Kasumi-1 (cell line): Measurements from ENCODE around the gene IGSF9B.

Source experiments
- DNase-seq, 2 experiments: peaks; one replicate each; lab custom pipeline; 2025; lab: John Stamatoyannopoulos, UW

IGSF9B gene

DNA sequence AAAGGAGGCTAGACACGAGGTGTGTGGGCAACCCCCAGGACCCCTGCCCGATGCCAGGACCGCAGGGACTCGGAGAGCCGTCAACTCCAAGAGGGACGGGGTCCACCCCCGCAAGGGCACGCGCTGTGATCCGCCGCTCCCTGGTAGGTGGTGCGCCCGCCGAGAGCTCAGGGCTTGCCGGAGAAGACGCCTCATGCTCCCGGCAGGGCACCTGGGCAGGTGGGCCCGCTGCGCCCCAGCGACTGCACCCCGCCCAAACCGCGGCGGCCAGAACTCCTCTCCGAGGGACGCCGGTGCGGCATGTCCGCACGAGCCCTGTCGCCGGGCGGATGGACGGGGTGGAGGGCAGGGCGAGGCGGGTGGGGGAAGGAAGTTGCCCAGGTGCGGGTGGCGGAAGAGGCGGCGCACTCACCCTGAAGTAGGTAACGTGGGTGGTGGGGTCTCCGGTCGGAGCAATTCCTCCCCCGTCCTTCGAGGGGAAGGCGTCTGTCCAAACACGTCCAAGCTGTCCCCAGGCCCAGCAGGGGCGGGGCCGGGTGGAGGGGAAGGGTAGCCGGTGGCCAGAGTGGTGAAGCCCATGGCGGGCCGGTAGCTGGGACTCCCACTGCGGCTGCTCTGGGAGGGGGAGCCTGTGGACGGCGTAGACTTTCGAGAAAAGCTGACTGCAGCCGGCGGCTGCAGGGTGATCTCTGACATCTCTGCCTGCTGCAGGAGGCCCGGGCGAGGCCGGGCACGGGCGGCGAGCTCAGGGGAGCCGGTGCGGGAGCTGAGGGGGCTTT, 37.2 kb downstream of the IGSF9B start:
- no peak for DNase-seq

DNA sequence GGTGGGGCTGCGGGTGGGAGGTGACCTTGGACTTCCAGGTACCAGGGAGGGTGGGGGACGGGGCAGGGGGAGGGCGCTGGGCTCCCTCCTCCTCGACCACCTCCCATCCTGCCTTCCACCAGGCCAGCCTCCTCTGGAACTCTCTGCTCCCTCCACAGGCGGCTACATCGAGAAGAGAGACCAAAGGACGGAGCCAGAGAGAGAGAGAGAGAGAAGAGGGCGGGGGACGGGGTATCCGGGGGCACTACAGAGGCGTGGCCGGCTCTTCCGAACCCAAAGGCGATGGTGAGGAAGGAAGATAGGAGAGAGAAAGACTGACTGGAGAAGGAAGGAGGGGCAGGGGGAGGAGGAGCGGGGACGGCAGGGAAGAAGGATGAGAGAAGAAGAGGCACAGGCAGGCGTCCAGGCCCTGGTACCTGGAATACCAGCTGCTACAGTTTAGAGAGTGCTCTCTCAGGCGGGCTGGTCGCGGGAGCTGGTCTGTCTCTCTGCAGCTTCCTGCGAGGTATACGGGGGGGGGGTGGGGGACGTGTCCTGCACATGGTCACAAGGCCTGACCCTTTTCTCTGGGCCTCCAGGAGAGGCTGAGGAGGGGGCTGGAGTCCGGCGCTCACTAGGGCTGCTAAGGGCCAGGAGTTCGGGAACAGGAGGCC, 38.0 kb downstream of the IGSF9B start:
- no peak for DNase-seq

DNA sequence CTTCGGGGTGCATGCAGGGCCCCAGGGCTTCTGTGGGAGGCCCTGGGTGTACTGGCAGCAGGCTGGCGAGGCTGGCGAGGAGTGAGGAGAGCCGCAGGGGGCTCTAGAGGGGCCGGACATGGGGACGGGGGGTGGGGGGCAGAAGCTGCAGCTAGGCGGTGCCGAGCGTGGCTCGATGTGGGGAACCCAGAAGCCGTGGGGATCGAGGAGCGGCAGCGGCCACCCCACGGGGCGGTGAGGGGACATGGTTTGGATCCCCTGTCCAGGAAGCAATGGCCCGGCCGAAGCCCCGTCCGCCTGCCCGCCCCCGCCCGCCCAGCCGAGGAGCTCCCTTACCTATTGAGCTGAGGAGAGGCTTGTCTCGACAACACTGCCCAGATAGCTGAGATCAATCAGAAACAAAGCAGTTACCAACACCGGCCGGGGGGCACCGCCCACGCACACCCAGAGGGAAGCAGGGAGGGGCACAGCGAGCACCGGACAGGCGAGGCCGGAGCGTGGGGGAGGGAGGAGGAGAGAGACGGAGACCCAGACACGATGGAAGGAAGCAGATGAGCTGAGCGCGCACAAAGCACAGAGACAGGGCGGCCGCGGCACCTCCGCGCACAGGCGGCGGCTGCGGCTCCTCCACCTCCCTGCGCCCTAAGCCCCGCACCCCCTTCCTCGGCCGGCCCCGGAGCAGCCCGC, 38.7 kb downstream of the IGSF9B start:
- DNase-seq = no peak

DNA sequence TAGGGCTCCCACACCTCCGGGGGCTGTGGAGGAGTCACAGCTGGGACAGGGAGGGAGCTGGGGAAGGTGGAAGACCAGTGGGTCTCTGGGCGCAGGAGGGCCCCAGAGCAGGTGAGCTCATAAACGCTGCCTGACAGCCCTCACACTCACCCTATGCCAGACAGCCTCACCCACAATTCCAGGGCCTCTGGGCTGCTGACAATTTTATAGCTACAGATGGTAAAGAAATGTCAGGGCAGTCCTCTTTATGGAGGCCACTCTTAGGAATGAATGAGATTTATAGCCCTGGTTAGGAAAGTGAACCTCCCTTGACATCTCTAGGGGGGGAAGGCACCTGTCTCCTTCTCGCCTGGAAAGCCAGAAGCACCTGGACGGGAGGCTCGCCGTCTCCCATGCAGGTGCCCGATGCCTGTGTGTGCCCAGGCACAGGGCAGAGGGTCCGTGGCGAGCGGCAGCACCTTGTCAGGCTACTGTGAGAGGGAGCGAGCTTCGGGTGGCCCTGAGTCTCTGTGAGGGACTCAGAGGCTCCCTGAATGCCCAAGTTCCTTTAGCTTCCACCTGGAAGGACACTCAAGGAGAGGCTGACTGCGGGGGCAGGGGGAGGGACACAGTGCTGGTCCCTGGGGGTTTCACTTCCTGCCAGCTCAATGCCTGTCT, 39.9 kb downstream of the IGSF9B start:
- DNase-seq = no peak

DNA sequence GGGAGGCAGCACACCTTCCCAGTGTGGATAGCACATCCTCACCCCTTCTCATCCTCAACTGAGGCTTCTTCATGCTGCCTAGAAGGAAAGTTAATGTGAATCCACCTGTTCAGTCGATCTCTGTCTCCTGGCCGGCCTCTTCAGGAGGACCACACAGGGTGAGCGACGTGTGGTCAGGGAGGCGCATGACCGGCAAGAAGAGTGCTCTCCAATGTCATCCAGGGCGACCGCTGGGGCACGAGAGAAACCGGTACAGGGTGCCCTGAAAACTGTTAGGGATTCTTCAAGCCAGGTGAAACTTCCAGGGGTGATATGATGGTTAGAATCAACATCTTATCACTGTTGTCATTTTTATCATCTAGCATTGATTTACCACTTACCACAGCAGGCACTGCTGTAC, 43.0 kb downstream of the IGSF9B start:
- DNase-seq = no peak

DNA sequence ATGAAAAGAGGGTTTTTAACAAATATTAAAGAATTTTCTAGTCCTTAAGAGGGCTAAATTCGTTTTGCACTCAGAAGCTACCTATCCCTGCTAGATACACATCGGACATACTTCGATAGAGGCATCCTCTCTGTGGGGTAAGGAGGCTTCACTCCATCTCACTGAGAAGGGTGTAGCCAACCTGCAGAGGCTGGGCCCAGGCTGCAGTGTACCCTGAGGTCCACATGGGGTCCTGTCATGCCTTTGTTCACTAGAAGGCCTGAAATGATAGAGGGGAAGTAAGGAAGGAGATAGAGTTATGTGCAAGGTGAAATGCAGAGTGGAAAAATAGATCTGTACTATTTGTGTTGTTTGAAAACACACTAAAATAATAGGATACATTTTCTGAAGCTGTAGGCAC, 45.6 kb downstream of the IGSF9B start:
- peak in 1 of 2 experiments; percentile 3 for DNase-seq

DNA sequence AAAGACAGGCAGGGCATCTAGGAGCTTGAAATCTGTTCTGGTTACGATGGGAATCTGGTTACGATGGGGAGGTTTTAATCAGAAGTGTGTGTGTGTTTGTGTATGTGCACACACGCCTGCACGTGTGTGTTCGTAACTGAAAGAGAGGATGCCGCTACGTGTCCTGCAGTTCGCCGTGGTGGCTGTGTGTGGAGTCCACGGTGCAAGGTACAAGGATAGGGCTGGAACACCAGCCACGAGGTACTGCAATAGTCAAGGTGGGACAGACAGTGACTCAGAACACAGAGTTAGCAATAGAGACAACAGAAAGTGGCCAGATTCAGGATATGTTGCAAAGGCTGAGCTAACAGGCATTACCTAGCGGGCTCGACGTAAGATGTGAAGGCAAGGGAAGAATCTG, 46.7 kb downstream of the IGSF9B start:
- DNase-seq = no peak

DNA sequence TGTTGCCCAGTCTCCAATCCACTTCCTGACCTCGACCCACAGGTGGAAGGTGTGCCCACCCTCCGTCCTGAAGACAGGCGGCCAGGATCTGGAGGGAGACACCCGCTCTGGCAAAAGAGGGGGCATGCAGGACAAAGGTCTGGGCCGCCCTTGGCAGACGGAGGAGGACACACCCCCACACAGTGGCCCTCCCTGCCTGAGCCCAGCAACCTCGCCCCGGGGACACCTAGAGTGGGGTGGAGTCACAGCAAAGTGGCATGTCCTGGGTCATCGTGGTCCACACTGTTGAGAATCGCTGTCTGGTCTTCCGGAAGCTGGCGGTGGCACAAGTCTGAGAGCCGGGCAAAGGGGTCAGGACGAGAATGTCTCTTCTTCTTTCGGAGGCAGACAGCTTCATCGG, 47.9 kb downstream of the IGSF9B start:
- no peak for DNase-seq

DNA sequence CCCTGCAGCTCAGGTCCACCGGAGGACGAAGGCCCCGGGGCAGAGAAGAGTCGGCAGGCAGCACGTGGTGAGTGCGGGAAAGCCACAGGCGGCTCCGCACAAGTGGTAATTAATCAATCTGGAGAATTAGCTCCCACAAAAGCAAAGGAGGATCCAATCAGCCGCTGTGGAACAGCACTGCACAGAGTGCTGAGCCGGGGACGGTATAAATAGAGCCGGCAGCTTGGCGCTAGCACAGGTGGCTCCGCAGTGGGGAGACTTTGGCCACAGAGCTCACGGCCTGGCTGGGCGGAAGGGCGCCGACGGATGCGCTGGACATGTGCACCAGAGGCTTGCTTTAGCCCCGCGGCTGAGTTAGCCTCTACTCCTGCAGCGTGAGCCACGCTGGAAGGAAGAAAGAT, 48.9 kb downstream of the IGSF9B start:
- no peak for DNase-seq

DNA sequence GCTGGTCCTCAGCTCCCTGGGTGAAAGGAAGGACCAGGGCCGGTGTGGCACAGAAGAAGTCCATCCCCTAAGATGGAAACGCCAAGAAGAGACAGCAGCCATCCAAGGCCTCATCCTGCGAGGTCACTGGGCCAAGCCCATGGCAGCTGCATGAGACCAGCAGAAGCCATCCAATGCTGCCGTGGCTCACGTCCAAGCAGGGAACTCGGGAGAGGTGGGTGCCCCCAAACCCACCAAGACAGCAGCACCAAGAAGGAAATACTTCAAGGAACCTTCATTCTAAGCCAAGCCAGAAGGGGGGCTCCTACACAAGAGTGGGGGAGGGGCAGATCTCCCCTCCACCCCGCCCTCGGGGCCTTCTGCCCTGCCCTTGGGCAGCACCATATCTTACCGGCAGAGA, 49.6 kb downstream of the IGSF9B start:
- DNase-seq = no peak

DNA sequence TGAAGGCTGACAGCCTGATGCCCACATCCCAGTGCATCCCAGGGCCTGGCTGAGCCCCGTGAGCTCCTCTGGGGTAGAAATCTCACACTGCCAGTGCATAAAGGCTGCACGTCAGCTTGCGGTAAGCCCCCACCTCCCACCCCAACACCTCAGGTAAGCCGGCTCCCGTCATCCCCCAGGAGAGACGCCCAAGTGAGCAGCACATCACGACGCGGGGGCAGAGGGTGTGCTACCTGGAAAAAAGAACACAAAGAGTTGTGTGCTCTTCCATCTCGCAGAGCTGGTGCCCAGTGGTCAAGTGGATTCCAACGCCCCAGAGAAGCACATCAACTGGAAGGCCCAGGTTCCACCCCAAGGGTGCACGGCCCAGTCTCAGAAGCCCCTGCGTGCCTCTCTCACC, 50.0 kb downstream of the IGSF9B start:
- DNase-seq = no peak

DNA sequence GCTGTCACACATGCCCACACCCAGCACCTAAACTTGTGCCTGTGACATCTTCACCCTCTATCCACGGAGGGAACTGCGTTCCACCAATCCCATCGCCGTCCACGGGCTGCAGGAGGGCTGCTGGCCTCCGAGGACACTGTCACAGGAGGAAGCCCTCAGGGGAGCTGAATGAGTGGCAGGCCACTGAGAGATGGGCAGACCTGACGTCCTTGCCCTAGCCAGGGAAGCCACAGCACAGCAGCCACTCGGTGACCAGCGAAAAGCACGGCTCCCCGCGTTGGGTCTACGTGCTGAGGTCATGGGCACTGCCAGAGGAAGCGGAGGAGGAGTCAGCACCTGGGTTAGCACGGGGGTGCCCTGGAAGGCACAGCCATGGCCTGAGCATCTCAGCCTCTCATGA, 50.5 kb downstream of the IGSF9B start:
- DNase-seq = no peak

DNA sequence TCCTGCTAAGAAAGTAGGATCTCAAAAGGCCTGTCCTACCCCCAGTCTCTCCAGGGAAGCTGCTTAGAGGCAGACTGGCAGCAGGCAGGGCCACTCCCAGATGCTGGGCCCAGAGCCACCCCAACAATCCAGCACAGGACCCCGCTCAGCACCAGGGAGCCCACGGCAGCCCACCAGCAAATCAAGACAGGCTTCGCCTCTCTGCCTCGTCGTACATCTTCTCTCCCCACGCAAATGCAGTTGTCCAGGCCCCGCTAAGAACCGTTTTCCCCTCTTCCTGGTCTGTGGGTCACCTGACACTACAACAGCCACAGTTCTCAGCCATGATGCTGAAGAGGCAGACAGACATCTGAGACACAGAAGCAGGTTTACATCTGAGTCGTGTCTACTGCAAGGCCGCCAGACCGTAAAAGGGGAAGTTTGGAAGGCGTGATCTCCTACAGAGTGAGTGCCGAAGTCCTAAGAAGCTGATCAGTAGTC, 51.1 kb downstream of the IGSF9B start:
- no peak for DNase-seq

DNA sequence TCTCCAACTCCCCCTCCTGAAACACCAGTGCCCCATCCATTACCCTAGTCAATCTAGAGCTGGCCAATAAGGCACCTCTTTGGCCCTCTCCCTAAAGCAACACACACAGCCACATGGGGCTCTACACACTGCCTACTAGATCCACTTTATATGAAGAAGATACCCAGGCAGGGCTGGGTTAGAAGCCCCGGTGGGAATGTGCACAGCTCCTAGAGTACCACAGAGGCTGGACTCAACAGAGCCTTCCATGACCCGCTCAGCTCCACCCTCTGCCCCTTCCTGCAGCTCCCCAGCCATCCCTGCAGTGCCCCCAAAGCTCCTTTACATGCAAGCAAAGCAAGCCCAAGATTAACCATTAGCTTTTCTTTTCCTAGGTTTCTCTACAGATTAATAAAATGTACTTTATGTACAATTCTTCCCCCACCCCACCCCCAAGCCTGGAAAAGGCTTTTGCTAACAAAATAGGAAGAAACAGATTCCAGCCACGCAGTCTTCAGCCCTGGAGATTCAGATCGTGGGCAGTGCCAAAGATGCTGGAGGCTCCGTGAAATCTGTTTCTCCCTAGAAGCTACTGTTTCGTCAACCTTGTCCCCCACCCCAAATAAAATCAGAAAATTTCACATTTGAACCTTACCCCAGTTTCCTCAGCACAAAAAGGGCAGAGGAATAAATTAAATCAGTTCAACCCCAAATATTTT, 51.8 kb downstream of the IGSF9B start:
- no peak for DNase-seq

DNA sequence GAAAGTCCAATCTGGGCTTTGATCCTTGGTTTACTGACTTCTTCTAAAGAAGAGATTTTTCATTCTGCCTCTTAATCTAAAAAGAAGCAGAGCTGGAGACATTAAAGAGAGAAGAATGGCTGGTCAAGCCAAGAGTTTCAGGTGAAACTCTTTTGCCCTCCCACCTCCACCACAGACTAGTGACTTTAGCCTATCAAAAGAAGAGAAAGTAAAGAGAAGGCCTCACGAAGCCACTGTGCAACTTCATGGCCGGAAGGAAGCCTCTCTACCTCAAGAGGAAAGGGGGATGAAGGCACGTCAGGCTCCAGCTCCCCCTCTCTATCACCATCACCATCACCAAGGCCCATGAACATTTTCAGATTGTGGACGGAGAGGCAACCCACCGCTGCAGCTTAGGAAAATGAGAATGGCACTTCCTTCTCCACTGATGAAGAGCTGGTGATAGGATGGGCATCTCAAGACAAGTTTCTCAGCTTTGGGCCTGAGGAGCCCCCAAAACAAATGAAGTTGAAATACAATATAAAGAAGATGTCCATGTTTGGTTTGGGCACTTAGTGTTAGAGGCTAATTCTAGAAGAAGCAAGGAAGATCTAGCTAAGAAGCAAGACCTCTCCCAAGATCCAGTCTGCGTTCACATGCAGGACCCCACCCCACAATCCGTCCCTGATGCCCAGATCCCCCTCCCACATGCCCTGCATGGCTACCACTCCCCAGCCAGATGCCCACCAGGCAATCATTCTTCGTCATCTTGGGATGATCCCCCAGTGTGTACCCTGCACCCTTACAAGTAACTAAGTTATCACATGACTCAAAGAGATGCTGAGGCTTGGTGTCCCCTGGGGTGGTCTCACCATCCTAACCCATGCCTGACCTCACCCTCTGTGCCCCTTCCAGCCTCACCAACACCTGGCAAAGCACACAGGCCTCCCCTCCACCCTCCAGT, 52.6 kb downstream of the IGSF9B start:
- no peak for DNase-seq

DNA sequence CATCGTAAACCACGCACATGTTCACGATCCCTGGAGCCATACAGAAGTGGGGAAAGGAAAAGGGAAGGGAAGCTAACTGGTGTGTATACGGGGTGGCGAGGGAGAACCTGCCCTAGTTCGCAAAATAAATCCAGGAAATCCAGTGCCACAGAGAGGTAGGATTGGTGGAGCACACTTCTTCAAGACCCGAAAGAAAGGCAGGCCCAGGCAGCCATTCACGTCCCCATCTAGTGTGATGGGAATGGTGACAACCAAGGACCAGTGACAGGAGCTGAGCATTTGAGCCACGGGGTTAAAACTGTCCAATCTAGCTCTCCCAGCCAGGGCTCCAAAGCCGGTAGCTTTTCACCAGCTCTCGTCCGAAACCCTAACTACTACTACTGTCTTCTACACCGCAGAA, 53.7 kb downstream of the IGSF9B start:
- no peak for DNase-seq

DNA sequence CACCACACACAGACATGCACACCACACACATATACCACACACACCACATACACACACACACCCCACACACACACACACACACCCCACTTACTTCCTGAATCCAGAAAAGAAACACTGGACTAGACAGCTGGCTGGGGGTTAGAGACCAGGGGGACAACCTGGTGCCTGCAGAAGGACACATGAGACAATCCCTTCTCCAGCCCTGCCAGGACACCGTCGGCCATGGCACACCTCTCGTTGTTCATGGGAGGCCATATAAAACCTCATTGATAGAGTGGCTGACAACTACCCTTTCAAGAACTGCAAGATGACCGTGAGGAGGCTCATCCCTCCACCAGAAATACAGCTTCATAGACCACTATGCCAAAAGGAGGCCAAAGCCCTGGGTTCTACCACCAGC, 54.3 kb downstream of the IGSF9B start:
- DNase-seq = no peak

DNA sequence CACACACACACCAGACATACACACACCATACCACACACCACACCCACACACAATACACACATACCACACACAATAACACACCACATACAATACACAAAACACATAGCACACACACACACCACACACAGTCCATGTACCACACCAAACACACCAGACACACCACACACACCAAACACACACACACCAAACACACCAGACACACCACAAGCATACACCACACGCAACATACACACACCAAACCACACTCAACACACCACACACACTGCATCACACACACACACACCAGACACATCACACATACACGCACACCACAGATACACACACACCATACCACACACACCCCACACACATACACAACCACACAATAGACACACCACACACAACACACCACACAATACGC, 54.8 kb downstream of the IGSF9B start:
- no peak for DNase-seq

DNA sequence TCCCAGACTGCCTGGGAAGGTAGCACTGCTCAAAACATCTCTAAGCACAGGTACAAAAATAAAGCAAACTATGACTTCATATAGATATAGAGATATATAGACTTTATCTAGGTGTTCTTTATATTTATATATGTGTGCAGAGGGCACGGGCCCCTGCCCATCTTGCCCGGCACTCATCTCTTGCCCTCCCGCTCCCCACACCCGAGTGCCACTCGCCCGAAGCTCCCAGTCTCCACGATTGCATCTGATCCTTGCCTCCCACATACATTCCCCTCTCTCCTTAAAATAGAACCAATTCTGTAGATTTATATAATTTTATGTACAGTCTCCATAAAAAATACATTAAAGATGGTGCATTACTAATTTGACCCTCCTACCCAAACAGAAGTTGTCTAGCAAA, 55.5 kb downstream of the IGSF9B start:
- DNase-seq = no peak

DNA sequence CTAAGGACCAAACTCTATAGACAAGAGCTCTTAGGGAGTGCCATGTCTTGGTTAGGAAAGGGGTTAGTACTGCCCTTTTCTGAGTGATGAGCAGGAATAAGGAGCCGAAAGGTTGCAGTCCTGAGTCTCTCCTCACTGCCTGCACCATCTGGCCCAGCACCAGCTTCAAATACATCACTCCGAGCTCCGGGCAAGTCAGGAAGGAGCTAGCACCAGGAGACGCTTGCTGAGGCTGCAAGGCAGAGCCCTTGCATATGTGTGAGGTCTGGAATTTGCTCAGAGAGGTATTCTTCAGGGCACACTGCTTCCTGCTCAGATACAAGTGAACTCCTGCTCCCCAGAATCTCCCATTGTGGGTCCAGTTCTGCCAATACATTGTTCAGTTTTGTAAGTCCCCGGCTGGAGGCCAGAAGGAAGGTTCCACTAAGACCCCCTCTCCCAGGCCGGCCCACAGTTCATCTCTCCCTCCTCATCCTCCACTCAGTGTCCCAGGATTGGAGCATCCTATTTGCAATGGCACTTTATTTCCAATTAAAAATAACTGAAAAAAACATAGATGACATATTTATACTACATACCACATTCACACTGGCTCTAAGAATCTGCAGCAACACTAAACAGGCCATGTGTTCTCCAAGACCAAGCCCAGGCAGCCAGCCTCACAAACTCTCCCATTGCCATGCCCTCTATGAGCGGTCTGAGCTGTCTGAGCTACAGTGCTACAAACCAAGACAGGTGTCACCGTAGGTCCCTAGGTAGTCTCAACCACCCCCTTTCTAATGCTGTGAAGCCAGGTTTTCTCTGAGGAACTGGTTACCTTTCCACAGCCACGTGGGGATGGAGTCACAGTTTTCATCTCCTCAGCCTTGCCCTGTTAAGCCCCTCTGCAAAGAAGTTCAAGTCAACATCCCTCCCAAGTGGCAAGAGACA, 56.3 kb downstream of the IGSF9B start:
- DNase-seq = no peak
